H9 (cell line): ENCODE measurements around the gene CACNB4. TPM values are rescaled to one million over a fixed set of nuclear protein-coding genes. Genes with fewer than 3 reads are reported as not detected.

Experiments
- DNase-seq: peaks from one replicate; pipeline ENCODE4 v3.0.0-alpha.2; 2017
- H2AFZ ChIP-seq: one replicate; pipeline ENCODE4 v1.6.1; 2013; ENCODE audit warnings: mild to moderate bottlenecking, low read length, control low read depth, moderate library complexity
- H2AK5ac ChIP-seq: 2 replicates; pipeline ENCODE4 v1.6.1; 2013; ENCODE audit warnings: low read length, control low read depth, mixed read lengths; ENCODE audit not compliant: insufficient read length
- H2BK120ac ChIP-seq: one replicate; pipeline ENCODE4 v1.6.1; 2013; ENCODE audit warnings: low read depth, mild to moderate bottlenecking, low read length, control low read depth, inconsistent platforms; ENCODE audit not compliant: poor library complexity, severe bottlenecking
- H2BK12ac ChIP-seq: 2 replicates; pipeline ENCODE4 v1.6.1; 2013; ENCODE audit warnings: low read length, control low read depth, mixed read lengths, low read depth; ENCODE audit not compliant: insufficient read length
- H2BK15ac ChIP-seq: 2 replicates; pipeline ENCODE4 v1.6.1; 2013; ENCODE audit warnings: low read depth, low read length, control low read depth
- H2BK20ac ChIP-seq: one replicate; pipeline ENCODE4 v1.6.1; 2013; ENCODE audit warnings: low read depth, mild to moderate bottlenecking, low read length, control low read depth, inconsistent platforms; ENCODE audit not compliant: poor library complexity, severe bottlenecking
- H2BK5ac ChIP-seq: 2 replicates; pipeline ENCODE4 v1.6.1; 2013; ENCODE audit warnings: low read length, control low read depth, mixed read lengths; ENCODE audit not compliant: insufficient read length
- H3K14ac ChIP-seq: 2 replicates; pipeline ENCODE4 v1.6.1; 2013; ENCODE audit warnings: low read length, control low read depth; ENCODE audit not compliant: insufficient read depth
- H3K18ac ChIP-seq: 2 replicates; pipeline ENCODE4 v1.6.1; 2013; ENCODE audit warnings: low read depth, mild to moderate bottlenecking, mixed read lengths, low read length, control low read depth; ENCODE audit not compliant: insufficient read length
- H3K23ac ChIP-seq: 2 replicates; pipeline ENCODE4 v1.6.1; 2013; ENCODE audit warnings: low read length, control low read depth, mixed read lengths, low read depth; ENCODE audit not compliant: insufficient read length
- H3K23me2 ChIP-seq: 2 replicates; pipeline ENCODE4 v1.6.1; 2013; ENCODE audit warnings: low read depth, mild to moderate bottlenecking, mixed read lengths, low read length, control low read depth; ENCODE audit not compliant: insufficient read length, poor library complexity, severe bottlenecking
- H3K27ac ChIP-seq: 2 replicates; pipeline ENCODE4 v1.5.1; 2013; ENCODE audit warnings: low read length, control low read depth, mixed read lengths, low read depth; ENCODE audit not compliant: insufficient read length
- H3K27me3 ChIP-seq: 2 replicates; pipeline ENCODE4 v1.6.1; 2013; ENCODE audit warnings: low read length, control low read depth, inconsistent platforms; ENCODE audit not compliant: insufficient read depth
- H3K4ac ChIP-seq: 2 replicates; pipeline ENCODE4 v1.6.1; 2013; ENCODE audit warnings: low read depth, mild to moderate bottlenecking, control low read depth, inconsistent platforms, low read length, moderate library complexity
- H3K4me1 ChIP-seq: 2 replicates; pipeline ENCODE4 v1.6.1; 2013; ENCODE audit warnings: low read length, control low read depth, inconsistent platforms; ENCODE audit not compliant: insufficient read depth
- H3K4me2 ChIP-seq: 2 replicates; pipeline ENCODE4 v1.6.1; 2013; ENCODE audit warnings: low read length, control low read depth, mixed read lengths; ENCODE audit not compliant: insufficient read length, insufficient read depth
- H3K56ac ChIP-seq: 2 replicates; pipeline ENCODE4 v1.6.1; 2013; ENCODE audit warnings: low read depth, mild to moderate bottlenecking, mixed read lengths, low read length, control low read depth; ENCODE audit not compliant: insufficient read length
- H3K79me1 ChIP-seq: 2 replicates; pipeline ENCODE4 v1.6.1; 2013; ENCODE audit warnings: low read depth, mild to moderate bottlenecking, moderate library complexity, low read length, control low read depth, inconsistent platforms; ENCODE audit not compliant: insufficient read depth, poor library complexity, severe bottlenecking
- H3K79me2 ChIP-seq: 2 replicates; pipeline ENCODE4 v1.6.1; 2013; ENCODE audit warnings: low read length, control low read depth, inconsistent platforms; ENCODE audit not compliant: insufficient read depth
- H3K9ac ChIP-seq: 2 replicates; pipeline ENCODE4 v1.6.1; 2013; ENCODE audit warnings: low read length, control low read depth, mixed read lengths; ENCODE audit not compliant: insufficient read length; ENCODE audit errors: extremely low read depth
- H3K9me3 ChIP-seq: one replicate; pipeline ENCODE4 v1.6.1; 2013; ENCODE audit warnings: low read depth, low read length, inconsistent platforms; ENCODE audit not compliant: control insufficient read depth
- H3T11ph ChIP-seq: one replicate; pipeline ENCODE4 v1.6.1; 2013; ENCODE audit warnings: mild to moderate bottlenecking, low read length, control low read depth, inconsistent platforms
- H4K20me1 ChIP-seq: one replicate; pipeline ENCODE4 v1.6.1; 2013; ENCODE audit not compliant: control insufficient read depth, insufficient read length, insufficient read depth
- H4K5ac ChIP-seq: 2 replicates; pipeline ENCODE4 v1.6.1; 2013; ENCODE audit warnings: low read depth, mild to moderate bottlenecking, mixed read lengths, low read length, control low read depth; ENCODE audit not compliant: insufficient read length
- H4K8ac ChIP-seq: replicated peaks from 2 replicates; pipeline ENCODE4 v1.6.1; 2013; ENCODE audit warnings: low read length, control low read depth, mixed read lengths, low read depth; ENCODE audit not compliant: insufficient read length
- H4K91ac ChIP-seq: 2 replicates; pipeline ENCODE4 v1.6.1; 2013; ENCODE audit warnings: low read depth, mild to moderate bottlenecking, moderate library complexity, mixed read lengths, low read length, control low read depth; ENCODE audit not compliant: insufficient read length
- H3K27ac Mint-ChIP-seq, 3 experiments: 2 replicates in 2 of 3; 3 replicates in 1 of 3; pipeline ENCODE4 v1.8.0; 2020 to 2021; ENCODE audit warnings: mixed read lengths in 3 of 3, mild to moderate bottlenecking in 1 of 3, moderate library complexity in 1 of 3
- H3K27me3 Mint-ChIP-seq: 2 replicates; pipeline ENCODE4 v1.8.0; 2021; ENCODE audit warnings: low read depth, mild to moderate bottlenecking, moderate library complexity, mixed read lengths
- H3K36me3 Mint-ChIP-seq, 3 experiments: 2 replicates in 2 of 3; 3 replicates in 1 of 3; pipeline ENCODE4 v1.8.0; 2020 to 2021; ENCODE audit warnings: low read depth in 3 of 3, mixed read lengths in 3 of 3; ENCODE audit not compliant: insufficient read depth in 1 of 3
- H3K4me1 Mint-ChIP-seq, 2 experiments: 2 replicates each; pipeline ENCODE4 v1.8.0; 2020; ENCODE audit warnings: mixed read lengths in 2 of 2
- H3K4me3 Mint-ChIP-seq, 2 experiments: 2 replicates in 1 of 2; 3 replicates in 1 of 2; pipeline ENCODE4 v1.8.0; 2020 to 2021; ENCODE audit warnings: mild to moderate bottlenecking in 2 of 2, mixed read lengths in 2 of 2, moderate library complexity in 1 of 2
- H3K9me3 Mint-ChIP-seq, 2 experiments: 2 replicates in 1 of 2; 3 replicates in 1 of 2; pipeline ENCODE4 v1.8.0; 2020; ENCODE audit warnings: mild to moderate bottlenecking in 2 of 2, mixed read lengths in 2 of 2, moderate library complexity in 1 of 2
- WGBS: extraction: QIAGEN DNeasy Blood & Tissue Kit; methylation state at CpG from one replicate; pipeline ENCODE4 v1.1.7; 2013; ENCODE audit warnings: missing lambda C conversion rate, low lambda C conversion rate, mixed read lengths; ENCODE audit not compliant: insufficient read length; ENCODE audit errors: extremely low coverage; 5-methylcytosine and 5-hydroxymethylcytosine counted together
- total RNA-seq: library from RNA; stranded (reverse); gene quantifications from 2 replicates; pipeline ENCODE4 v1.2.1, GENCODE V29; 2021
- TF ChIP-seq, protein P1 (sequence below): fragments of 200-600 bp; sonication (generic); conservative IDR thresholded peaks from 3 replicates; pipeline ENCODE4 v1.8.0; 2021; ENCODE audit warnings: antibody characterized with exemption, mild to moderate bottlenecking

Gene CACNB4
- total RNA-seq, 1 experiment from 2014 or later: 1.4 TPM

DNA sequence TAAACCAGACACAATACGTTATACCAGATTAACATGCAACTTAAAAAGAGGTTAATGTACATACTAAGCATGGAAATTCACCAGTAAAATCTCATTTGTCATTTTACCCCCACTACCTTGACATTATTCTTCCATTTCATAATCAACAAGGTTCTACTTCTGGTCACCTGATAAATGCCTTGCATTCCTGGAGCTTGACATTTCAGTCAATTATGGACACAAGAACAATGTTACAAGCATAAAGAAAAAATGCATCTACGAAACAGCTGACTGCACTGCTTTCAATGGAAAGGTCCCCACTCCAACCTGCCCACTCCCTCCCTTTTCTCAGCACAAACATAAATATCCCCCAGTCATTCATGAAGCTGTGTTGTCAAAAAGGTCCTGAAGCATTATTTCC is 302.1 kb downstream of the CACNB4 start:
- no peak overlapping the region for H3K56ac ChIP-seq
- no peaks in the 10 kb centered on the region for H3K79me2 ChIP-seq
- Mint-ChIP-seq H3K4me1 (peaks cover 14 to 18% of the 10 kb centered on the region in 2 experiments), H3K36me3 (peaks cover 4 to 10% (median 7%) of the 10 kb centered on the region in 3 experiments), H3K27me3 (no peaks in the 10 kb centered on the region; the same call in 1 of the 2 replicates), H3K9me3 (peaks cover 0 to 3% of the 10 kb centered on the region in 2 experiments; a peak in 1 of 5 replicates), H3K4me3 (no peak overlapping the region), H3K27ac (peak overlapping the region in 2 of 3 experiments; percentile 35 to 88; a peak in 3 of 7 replicates)
- no peaks in the 10 kb centered on the region for H3K9me3 ChIP-seq
- no peak overlapping the region for H3K9ac ChIP-seq
- H2BK120ac ChIP-seq: no peak overlapping the region
- H3K79me1 ChIP-seq: no peaks in the 10 kb centered on the region
- no peak overlapping the region for H3K27ac ChIP-seq
- H2BK15ac ChIP-seq: no peak overlapping the region
- DNase-seq: no peak
- H3K18ac ChIP-seq: no peak overlapping the region
- no peak overlapping the region for H3K23ac ChIP-seq
- H4K5ac ChIP-seq: no peak overlapping the region
- H3K14ac ChIP-seq: no peak overlapping the region
- H3K23me2 ChIP-seq: no peaks in the 10 kb centered on the region
- H4K91ac ChIP-seq: no peak overlapping the region
- H2AFZ ChIP-seq: no peak overlapping the region
- TF ChIP-seq, protein P1, sequence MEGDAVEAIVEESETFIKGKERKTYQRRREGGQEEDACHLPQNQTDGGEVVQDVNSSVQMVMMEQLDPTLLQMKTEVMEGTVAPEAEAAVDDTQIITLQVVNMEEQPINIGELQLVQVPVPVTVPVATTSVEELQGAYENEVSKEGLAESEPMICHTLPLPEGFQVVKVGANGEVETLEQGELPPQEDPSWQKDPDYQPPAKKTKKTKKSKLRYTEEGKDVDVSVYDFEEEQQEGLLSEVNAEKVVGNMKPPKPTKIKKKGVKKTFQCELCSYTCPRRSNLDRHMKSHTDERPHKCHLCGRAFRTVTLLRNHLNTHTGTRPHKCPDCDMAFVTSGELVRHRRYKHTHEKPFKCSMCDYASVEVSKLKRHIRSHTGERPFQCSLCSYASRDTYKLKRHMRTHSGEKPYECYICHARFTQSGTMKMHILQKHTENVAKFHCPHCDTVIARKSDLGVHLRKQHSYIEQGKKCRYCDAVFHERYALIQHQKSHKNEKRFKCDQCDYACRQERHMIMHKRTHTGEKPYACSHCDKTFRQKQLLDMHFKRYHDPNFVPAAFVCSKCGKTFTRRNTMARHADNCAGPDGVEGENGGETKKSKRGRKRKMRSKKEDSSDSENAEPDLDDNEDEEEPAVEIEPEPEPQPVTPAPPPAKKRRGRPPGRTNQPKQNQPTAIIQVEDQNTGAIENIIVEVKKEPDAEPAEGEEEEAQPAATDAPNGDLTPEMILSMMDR: no peak
- no peaks in the 10 kb centered on the region for H3K4me1 ChIP-seq
- H3K4ac ChIP-seq: no peak overlapping the region
- no CpG with 5 or more reads among the region's 2 CpGs for WGBS
- H3K4me2 ChIP-seq: no peak overlapping the region
- H2BK12ac ChIP-seq: no peak overlapping the region
- no peak overlapping the region for H3T11ph ChIP-seq
- H2BK20ac ChIP-seq: no peak overlapping the region
- H3K27me3 ChIP-seq: no peaks in the 10 kb centered on the region
- H4K8ac ChIP-seq: no peak overlapping the region
- H2AK5ac ChIP-seq: no peak overlapping the region
- no peaks in the 10 kb centered on the region for H4K20me1 ChIP-seq
- H2BK5ac ChIP-seq: no peak overlapping the region
